Osteoblast (primary cell): ENCODE data around the gene CITED4. TPM values are rescaled to one million over a fixed set of nuclear protein-coding genes. Genes with fewer than 3 reads are reported as not detected.

Experiments
- DNase-seq: peaks from one replicate; pipeline ENCODE4 v3.0.0; 2011; ENCODE audit warnings: low spot score, mixed read lengths; ENCODE audit not compliant: insufficient read length; ENCODE audit errors: missing footprints
- H2AFZ ChIP-seq: 2 replicates; pipeline ENCODE4 v1.6.0; 2011; ENCODE audit warnings: mild to moderate bottlenecking, low read length
- H3K27ac ChIP-seq: 2 replicates; pipeline ENCODE4 v1.5.1; 2011; ENCODE audit warnings: mild to moderate bottlenecking, low read depth, low read length, moderate library complexity
- H3K27me3 ChIP-seq: 2 replicates; pipeline ENCODE4 v1.6.0; 2012; ENCODE audit warnings: mild to moderate bottlenecking, control low read depth, inconsistent platforms, low read length, moderate library complexity; ENCODE audit not compliant: insufficient read depth
- H3K36me3 ChIP-seq: 2 replicates; pipeline ENCODE4 v1.5.1; 2011; ENCODE audit warnings: mild to moderate bottlenecking, low read length, control low read depth, moderate library complexity; ENCODE audit not compliant: insufficient read depth
- H3K4me1 ChIP-seq: 2 replicates; pipeline ENCODE4 v1.5.1; 2011; ENCODE audit warnings: mild to moderate bottlenecking, low read length, control low read depth, moderate library complexity; ENCODE audit not compliant: insufficient read depth
- H3K4me2 ChIP-seq: 2 replicates; pipeline ENCODE4 v1.6.0; 2011; ENCODE audit warnings: mild to moderate bottlenecking, low read length; ENCODE audit not compliant: insufficient read depth
- H3K4me3 ChIP-seq: fragments of 200-600 bp; sonication (generic); 3 replicates; pipeline ENCODE4 v1.5.1; 2012; ENCODE audit warnings: mild to moderate bottlenecking, low read length, inconsistent platforms; ENCODE audit not compliant: insufficient read depth
- H3K79me2 ChIP-seq: 2 replicates; pipeline ENCODE4 v1.6.0; 2012; ENCODE audit warnings: mild to moderate bottlenecking, low read length, control low read depth, inconsistent platforms; ENCODE audit not compliant: insufficient read depth
- H3K9me3 ChIP-seq: 2 replicates; pipeline ENCODE4 v1.5.1; 2011; ENCODE audit warnings: low read depth, low read length, control low read depth
- H4K20me1 ChIP-seq: 2 replicates; pipeline ENCODE4 v1.6.0; 2012; ENCODE audit warnings: mild to moderate bottlenecking, low read length, control low read depth; ENCODE audit not compliant: insufficient read depth
- CTCF ChIP-seq: IDR thresholded peaks from 2 replicates; pipeline ENCODE4 v1.5.1; 2011; ENCODE audit warnings: mild to moderate bottlenecking, low read depth, low read length, moderate library complexity; ENCODE audit errors: extremely low read depth
- total RNA-seq: library from RNA; depleted of rRNA; stranded (reverse); fragments of >200 nt; gene quantifications from 2 replicates; pipeline ENCODE4 v1.2.3, GENCODE V29; 2012

CITED4 gene
- total RNA-seq, 1 donor: 3.3 TPM

GRCh38 chr1:40886318-40887011, 24.3 kb upstream of the CITED4 start:
- Histone ChIP-seq H3K27ac (no peak overlapping the region), H2AFZ (no peak overlapping the region), H3K36me3 (no peaks in the 10 kb centered on the region), H3K27me3 (no peaks in the 10 kb centered on the region), H4K20me1 (no peaks in the 10 kb centered on the region), H3K79me2 (no peaks in the 10 kb centered on the region), H3K4me2 (no peak overlapping the region), H3K4me3 (no peak overlapping the region), H3K9me3 (no peaks in the 10 kb centered on the region), H3K4me1 (no peaks in the 10 kb centered on the region)
- no peak for DNase-seq
- TF ChIP-seq CTCF: no peak

GRCh38 chr1:40884055-40884795, 22.1 kb upstream of the CITED4 start:
- peak overlapping the region; percentile 48 for H3K4me3 ChIP-seq
- H3K4me2 ChIP-seq: peak overlapping the region; percentile 48
- H3K79me2 ChIP-seq: no peaks in the 10 kb centered on the region
- no peak overlapping the region for H3K27ac ChIP-seq
- DNase-seq: peak; percentile 62
- H2AFZ ChIP-seq: peak overlapping the region; percentile 50
- H3K9me3 ChIP-seq: no peaks in the 10 kb centered on the region
- H4K20me1 ChIP-seq: no peaks in the 10 kb centered on the region
- TF ChIP-seq CTCF: no peak
- H3K27me3 ChIP-seq: no peaks in the 10 kb centered on the region
- H3K36me3 ChIP-seq: no peaks in the 10 kb centered on the region
- H3K4me1 ChIP-seq: no peaks in the 10 kb centered on the region

GRCh38 chr1:40880813-40881549, 18.8 kb upstream of the CITED4 start:
- H3K4me1 ChIP-seq: peaks cover 24% of the 10 kb centered on the region

More at GRCh38 chr1:40880813-40881549, 18.8 kb upstream of the CITED4 start:
- no peak for DNase-seq
- Histone ChIP-seq H2AFZ (no peak overlapping the region), H3K9me3 (peaks cover 6% of the 10 kb centered on the region), H3K27me3 (no peaks in the 10 kb centered on the region), H3K4me3 (no peak overlapping the region), H3K27ac (no peak overlapping the region), H4K20me1 (no peaks in the 10 kb centered on the region), H3K4me2 (no peak overlapping the region), H3K79me2 (no peaks in the 10 kb centered on the region), H3K36me3 (no peaks in the 10 kb centered on the region)
- no peak for TF ChIP-seq CTCF
